GM04503 (cell line): ENCODE data around the gene RPL15.
"Not testable (repeated sequence)": the region's sequence is repeated elsewhere in the genome, so short reads cannot be mapped to it uniquely, and the experiment has no call there.

Source experiments
- DNase-seq: peaks from one replicate; pipeline ENCODE4 v3.0.0-alpha.2; 2012; ENCODE audit warnings: low read depth

Gene RPL15

GRCh38 chr3:23916886-23917678 is at the start of gene RPL15, which contains the start of gene NKIRAS1:
TSS of gene RPL15 (plus strand) at chr3:23917132. CDS start at chr3:23917860, 728 bp downstream.
TSS of gene NKIRAS1 (minus strand) at chr3:23916990. CDS start at chr3:23910904, 6,086 bp downstream.
- DNase-seq, result peak; percentile 80

DNA sequence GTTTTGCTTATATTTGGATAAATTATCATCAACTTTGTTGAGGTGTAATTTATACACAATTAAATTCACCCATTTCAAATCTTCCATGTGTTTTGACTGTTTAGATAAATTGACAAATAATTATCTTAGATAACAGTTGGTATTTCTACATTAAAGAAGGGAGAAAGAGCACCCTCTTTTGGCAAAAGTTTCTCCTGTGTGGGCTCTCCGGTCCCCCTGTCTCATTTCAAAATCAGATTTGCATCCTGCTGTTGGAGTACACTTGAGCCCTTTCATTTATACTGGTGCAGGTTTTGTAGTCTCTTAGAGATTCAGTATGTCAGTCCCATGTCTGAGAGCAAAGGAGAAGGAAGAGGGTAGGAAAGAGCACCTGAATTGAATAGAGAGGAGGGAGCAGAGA is 49.5 kb upstream of the RPL15 start:
- DNase-seq, result no peak

GRCh38 chr3:23867838-23868237 is 49.1 kb upstream of the RPL15 start:
- no peak for DNase-seq

DNA sequence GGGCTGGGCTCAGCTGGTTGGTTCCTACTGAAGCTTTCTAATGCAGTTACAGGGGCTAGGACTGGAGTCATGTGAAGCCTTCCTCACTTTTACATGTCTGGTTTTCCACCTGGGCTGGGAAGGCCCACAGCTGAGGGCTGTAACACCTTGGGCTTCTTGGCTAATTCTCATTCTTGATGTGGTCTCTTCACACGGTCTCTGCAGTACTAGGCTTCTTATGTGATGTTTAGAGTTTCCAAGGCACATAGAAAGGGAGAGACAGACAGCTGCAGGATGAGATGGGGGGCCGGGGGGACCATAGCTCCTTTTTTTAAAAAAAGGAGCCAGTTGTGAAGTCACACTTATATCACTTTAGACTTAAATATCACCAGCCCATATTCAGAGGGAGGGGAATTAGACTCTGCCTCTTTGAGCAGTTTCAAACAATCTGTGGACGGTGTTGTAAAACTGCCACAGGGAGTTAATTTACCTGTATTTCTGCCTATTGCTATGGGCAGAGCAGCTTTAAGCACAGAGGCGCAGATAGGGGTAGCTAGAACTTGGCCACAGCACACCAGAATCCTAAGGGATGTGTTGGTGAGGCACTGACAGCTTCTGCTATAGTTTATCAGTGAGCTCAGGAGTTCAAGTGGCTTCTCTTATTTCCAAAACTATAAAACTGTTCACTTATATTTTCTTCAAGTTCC is 46.8 kb upstream of the RPL15 start:
- DNase-seq, result no peak

DNA sequence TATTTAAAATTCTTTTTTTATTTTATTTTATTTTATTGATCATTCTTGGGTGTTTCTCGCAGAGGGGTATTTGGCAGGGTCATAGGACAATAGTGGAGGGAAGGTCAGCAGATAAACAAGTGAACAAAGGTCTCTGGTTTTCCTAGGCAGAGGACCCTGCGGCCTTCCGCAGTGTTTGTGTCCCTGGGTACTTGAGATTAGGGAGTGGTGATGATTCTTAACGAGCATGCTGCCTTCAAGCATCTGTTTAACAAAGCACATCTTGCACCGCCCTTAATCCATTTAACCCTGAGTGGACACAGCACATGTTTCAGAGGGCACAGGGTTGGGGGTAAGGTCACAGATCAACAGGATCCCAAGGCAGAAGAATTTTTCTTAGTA is 46.3 kb upstream of the RPL15 start:
- DNase-seq, result not testable (repeated sequence)

DNA sequence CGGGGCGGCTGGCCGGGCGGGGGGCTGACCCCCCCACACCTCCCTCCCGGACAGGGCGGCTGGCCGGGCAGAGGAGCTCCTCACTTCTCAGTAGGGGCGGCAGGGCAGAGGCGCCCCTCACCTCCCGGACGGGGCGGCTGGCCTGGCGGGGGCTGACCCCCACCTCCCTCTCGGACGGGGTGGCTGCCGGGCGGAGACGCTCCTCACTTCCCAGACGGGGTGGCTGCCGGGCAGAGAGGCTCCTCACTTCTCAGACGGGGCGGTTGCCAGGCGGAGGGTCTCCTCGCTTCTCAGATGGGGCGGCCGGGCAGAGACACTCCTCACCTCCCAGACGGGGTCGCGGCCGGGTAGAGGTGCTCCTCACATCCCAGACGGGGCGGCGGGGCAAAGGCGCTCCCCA is 45.6 kb upstream of the RPL15 start:
- not testable (repeated sequence) for DNase-seq

GRCh38 chr3:23872330-23872729 is 44.6 kb upstream of the RPL15 start:
- DNase-seq, result no peak

- no peak for DNase-seq
Measured at GRCh38 chr3:23873941-23874340, 43.0 kb upstream of the RPL15 start.

GRCh38 chr3:23874359-23875112 is 42.4 kb upstream of the RPL15 start:
- peak; percentile 53 for DNase-seq

DNA sequence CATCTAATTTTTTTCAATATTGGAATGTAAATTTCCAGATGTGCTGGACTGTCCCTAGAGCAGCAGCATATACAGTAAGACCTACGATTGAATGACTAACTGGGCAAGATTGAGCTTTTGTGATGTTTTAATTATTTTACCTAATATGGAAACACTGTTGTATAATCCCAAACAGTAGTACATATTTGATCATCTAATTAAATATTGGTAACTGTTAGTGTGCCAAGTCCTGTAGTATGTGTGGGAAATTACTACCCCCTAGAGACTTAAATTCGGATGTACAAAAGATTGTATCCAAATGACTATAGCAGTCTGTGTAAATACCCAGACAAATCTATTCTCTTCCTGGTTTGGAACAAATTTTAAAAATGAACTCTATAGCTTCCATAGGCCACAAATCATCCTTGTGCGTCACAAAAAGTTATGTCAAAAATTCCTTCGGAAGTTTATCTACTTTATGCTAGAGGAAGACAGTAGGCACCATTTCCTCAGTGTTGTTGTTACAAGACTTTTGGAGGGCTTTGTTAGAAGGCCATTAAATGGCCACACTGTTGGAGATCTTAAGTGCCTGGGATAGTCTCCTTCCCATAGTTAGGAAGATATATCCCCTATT is 41.7 kb upstream of the RPL15 start:
- no peak for DNase-seq

GRCh38 chr3:23876923-23877322 is 40.0 kb upstream of the RPL15 start:
- no peak for DNase-seq

DNA sequence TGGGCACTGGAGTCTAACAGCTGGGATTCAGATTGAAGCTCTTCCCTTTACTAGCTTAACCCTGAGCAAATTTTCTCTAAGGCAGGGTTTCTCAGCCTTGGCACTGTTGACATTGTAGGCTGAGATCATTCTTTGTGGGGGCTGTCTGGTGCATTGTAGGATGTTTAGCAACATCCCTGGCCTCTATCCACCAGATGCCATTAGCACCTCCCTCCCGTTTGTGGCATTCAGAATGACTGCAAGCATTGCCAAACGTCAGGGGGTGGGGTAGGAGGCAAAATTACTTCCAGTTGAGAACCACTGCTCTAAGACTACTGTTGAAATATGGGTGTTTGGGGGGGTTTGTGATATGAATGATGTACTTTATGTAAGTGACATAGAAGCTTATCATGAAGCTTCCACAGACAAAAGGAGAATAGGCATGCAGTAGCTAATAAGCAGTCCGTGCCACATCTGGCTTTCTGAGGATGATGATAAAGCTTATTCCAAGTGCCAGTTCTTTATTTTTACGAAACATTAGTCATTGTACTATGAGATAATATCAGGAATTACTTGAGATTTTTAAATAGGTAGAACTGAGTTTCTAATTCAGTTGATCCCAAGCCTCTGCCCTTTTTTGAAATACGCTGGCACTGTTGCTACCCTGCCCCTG is 39.5 kb upstream of the RPL15 start:
- peak; percentile 90 for DNase-seq

- no peak for DNase-seq
Measured at GRCh38 chr3:23879485-23879884, 37.4 kb upstream of the RPL15 start.

DNA sequence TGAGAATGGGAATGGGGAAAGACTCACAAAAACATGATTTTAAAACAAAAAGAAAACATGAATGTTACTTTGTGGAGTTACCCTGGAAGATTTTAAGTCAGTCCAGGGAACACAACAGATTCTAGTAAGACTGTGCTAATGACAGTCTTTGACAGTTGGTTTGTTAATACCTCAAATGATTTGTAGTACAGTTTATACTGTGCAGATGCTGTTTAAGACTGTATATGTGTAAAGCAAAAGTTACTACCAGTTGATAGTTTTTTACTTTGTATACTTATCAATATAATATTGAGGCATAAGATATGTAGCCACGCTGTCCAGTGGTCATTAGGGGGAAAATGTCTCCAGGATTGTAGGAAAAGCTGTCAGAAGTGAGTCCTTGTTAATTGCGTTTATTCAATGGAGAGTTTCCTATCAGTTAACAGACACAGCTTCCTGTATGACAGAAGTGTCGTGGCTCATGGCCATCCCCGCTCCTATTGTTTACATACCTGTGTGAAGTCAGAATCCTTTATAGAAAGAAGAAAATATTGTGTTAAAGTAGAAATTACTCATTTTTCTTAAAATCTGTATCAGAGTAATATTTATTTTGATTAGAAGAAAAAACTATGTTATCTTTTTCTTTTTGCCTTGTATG is 36.1 kb upstream of the RPL15 start:
- DNase-seq, result no peak

GRCh38 chr3:23881993-23882392 is 34.9 kb upstream of the RPL15 start:
- DNase-seq, result not testable (repeated sequence)

GRCh38 chr3:23882487-23882918 is 34.4 kb upstream of the RPL15 start:
- no peak for DNase-seq

DNA sequence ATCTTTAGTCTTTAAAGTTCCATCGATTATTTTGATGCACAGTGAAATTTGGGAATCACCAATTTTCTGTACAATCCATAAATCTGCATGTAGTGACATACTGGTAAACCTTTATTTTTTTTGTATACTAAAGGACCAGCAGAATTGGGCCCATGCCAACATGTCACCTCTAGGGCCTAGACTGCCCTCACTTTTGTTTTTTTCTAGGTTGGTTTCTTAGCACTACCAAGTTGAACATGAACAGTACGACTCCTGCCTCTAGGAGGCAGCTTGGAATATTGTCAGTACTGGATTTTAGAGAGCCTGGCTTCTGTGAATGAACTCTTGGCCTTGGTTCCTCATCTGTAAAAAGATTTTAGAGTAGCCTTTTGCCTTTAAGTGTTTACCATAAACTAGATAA is 32.5 kb upstream of the RPL15 start:
- DNase-seq, result no peak

- no peak for DNase-seq
Measured at GRCh38 chr3:23885210-23885609, 31.7 kb upstream of the RPL15 start.

- no peak for DNase-seq
Measured at GRCh38 chr3:23886311-23886710, 30.6 kb upstream of the RPL15 start.

GRCh38 chr3:23888617-23889228 is 28.2 kb upstream of the RPL15 start:
- no peak for DNase-seq

DNA sequence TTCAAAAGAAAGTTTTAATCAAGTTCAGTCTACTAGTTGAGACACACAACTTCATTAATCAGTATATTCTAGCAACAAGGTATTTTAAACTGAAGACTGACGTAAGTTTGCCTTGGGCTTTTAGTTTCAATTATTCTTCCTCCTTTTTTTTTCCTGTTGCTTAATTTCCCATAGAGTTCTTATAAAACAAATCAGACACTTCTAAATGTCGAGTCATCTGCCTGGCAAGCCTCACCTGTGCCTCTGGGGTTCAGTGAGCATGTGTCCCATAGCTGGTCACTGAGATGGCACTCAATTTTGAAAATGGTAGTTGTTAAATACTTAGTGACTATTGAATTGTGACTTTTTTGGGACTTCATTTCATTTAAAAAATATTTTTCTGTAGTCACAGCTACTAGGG is 27.5 kb upstream of the RPL15 start:
- DNase-seq, result no peak
